Measurements from ENCODE around the gene CCDC87.

DNA sequence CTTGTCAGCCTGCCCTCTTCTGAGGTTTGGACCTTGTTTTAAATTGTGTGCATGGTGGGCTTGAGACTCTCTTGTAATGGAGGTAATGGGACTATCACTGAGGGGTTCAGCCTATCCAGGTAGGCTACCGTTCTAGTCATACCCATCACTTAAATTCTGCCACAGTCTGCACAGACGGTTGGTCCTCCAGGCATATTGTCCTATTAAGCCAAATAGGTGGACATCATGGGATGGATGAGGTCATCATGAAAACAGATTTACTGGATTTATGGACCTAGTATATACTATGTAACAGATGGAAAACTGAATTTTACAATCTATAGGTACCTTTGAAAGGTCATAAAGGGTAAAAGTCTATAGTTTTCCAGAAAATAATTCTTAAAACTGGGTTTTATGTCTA, 36.5 kb upstream of the CCDC87 start:
- TF ChIP-seq CTCF (IDR thresholded peaks at IDR 0.05) (no peak), POLR2A (IDR thresholded peaks at IDR 0.05) (no peak)

Data from testis (tissue), 2 donors.